ENCODE results near the gene P2RY14. TPM values are rescaled to one million over a fixed set of nuclear protein-coding genes. Genes with fewer than 3 reads are reported as not detected.

Gene P2RY14
- total RNA-seq, 1 experiment from 2014 or later: not detected

DNA sequence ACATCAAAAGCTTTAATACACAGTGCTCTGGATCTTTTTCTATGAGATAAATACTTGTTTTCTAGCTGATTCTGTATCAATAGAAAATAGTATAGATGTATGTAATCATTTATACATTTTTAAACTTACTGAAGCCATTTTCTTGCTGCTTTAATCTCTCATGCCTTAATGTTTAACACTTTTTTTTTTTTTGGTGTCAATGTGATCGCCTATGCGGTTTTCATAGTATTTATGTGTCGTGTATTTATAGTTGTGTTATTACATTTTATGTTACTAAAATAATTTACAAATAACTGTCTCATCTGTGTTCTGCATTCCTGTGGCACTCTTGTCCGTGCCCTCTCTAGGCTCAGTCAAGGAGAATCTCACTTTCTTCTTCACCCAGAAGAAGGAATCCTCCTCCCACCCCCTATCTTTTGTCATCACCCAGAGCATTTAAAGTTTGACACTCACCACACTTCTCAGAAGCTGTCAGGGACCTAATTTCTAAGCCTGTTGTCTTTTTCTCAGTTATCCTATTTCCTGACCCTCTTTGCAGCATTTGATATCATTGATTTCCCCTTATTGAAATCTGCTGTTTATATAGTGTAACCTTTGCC is 54.0 kb downstream of the P2RY14 start:
- ChIA-PET CTCF (no interaction called here), POLR2A (no interaction called here)
- no peaks in the 10 kb centered on the region; the same call in 1 of the 2 replicates for H3K27me3 Mint-ChIP-seq (ENCODE audit: low read depth)
- H3K27ac Mint-ChIP-seq: no peak overlapping the region
- H3K36me3 Mint-ChIP-seq: peaks cover 37% of the 10 kb centered on the region
- ATAC-seq: no peak
- peaks cover 33% of the 10 kb centered on the region for H3K9me3 Mint-ChIP-seq
- peaks cover 13% of the 10 kb centered on the region for H3K4me1 Mint-ChIP-seq
- TF ChIP-seq, protein P1, sequence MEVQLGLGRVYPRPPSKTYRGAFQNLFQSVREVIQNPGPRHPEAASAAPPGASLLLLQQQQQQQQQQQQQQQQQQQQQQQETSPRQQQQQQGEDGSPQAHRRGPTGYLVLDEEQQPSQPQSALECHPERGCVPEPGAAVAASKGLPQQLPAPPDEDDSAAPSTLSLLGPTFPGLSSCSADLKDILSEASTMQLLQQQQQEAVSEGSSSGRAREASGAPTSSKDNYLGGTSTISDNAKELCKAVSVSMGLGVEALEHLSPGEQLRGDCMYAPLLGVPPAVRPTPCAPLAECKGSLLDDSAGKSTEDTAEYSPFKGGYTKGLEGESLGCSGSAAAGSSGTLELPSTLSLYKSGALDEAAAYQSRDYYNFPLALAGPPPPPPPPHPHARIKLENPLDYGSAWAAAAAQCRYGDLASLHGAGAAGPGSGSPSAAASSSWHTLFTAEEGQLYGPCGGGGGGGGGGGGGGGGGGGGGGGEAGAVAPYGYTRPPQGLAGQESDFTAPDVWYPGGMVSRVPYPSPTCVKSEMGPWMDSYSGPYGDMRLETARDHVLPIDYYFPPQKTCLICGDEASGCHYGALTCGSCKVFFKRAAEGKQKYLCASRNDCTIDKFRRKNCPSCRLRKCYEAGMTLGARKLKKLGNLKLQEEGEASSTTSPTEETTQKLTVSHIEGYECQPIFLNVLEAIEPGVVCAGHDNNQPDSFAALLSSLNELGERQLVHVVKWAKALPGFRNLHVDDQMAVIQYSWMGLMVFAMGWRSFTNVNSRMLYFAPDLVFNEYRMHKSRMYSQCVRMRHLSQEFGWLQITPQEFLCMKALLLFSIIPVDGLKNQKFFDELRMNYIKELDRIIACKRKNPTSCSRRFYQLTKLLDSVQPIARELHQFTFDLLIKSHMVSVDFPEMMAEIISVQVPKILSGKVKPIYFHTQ (CRISPR knock-in tag; IDR thresholded peaks at IDR 0.05): no peak
- no peak for TF ChIP-seq CDX4 (CRISPR knock-in tag; IDR thresholded peaks at IDR 0.05; ENCODE audit: borderline replicate concordance)
- TF ChIP-seq, protein P2, sequence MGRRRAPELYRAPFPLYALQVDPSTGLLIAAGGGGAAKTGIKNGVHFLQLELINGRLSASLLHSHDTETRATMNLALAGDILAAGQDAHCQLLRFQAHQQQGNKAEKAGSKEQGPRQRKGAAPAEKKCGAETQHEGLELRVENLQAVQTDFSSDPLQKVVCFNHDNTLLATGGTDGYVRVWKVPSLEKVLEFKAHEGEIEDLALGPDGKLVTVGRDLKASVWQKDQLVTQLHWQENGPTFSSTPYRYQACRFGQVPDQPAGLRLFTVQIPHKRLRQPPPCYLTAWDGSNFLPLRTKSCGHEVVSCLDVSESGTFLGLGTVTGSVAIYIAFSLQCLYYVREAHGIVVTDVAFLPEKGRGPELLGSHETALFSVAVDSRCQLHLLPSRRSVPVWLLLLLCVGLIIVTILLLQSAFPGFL (CRISPR knock-in tag; IDR thresholded peaks at IDR 0.05; ENCODE audit: borderline replicate concordance): no peak
- TF ChIP-seq, protein P3, sequence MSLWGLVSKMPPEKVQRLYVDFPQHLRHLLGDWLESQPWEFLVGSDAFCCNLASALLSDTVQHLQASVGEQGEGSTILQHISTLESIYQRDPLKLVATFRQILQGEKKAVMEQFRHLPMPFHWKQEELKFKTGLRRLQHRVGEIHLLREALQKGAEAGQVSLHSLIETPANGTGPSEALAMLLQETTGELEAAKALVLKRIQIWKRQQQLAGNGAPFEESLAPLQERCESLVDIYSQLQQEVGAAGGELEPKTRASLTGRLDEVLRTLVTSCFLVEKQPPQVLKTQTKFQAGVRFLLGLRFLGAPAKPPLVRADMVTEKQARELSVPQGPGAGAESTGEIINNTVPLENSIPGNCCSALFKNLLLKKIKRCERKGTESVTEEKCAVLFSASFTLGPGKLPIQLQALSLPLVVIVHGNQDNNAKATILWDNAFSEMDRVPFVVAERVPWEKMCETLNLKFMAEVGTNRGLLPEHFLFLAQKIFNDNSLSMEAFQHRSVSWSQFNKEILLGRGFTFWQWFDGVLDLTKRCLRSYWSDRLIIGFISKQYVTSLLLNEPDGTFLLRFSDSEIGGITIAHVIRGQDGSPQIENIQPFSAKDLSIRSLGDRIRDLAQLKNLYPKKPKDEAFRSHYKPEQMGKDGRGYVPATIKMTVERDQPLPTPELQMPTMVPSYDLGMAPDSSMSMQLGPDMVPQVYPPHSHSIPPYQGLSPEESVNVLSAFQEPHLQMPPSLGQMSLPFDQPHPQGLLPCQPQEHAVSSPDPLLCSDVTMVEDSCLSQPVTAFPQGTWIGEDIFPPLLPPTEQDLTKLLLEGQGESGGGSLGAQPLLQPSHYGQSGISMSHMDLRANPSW (CRISPR knock-in tag; conservative IDR thresholded peaks at IDR 0.05; ENCODE audit: low read depth): no peak
- TF ChIP-seq NR2C2 (CRISPR knock-in tag; IDR thresholded peaks at IDR 0.05): no peak
- TF ChIP-seq, protein P4, sequence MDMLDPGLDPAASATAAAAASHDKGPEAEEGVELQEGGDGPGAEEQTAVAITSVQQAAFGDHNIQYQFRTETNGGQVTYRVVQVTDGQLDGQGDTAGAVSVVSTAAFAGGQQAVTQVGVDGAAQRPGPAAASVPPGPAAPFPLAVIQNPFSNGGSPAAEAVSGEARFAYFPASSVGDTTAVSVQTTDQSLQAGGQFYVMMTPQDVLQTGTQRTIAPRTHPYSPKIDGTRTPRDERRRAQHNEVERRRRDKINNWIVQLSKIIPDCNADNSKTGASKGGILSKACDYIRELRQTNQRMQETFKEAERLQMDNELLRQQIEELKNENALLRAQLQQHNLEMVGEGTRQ (CRISPR knock-in tag; IDR thresholded peaks at IDR 0.05): no peak
- no peak for TF ChIP-seq ATF6 (CRISPR knock-in tag; IDR thresholded peaks at IDR 0.05)
- no peak for TF ChIP-seq GRHL2 (CRISPR knock-in tag; IDR thresholded peaks at IDR 0.05; ENCODE audit: insufficient replicate concordance, severe bottlenecking)
- no peak for TF ChIP-seq TEAD4 (CRISPR knock-in tag; IDR thresholded peaks at IDR 0.05)
- no peak for TF ChIP-seq NFYB (CRISPR knock-in tag; conservative IDR thresholded peaks at IDR 0.05; ENCODE audit: low read depth)
- no peak overlapping the region for H3K4me3 Mint-ChIP-seq
- no peak for DNase-seq (ENCODE audit: low spot score)

GRCh38 chr3:151219056-151219455 is 59.3 kb downstream of the P2RY14 start:
- peaks cover 38% of the 10 kb centered on the region for H3K36me3 Mint-ChIP-seq
- POLR2A ChIA-PET: no interaction called here
- peaks cover 14% of the 10 kb centered on the region for H3K4me1 Mint-ChIP-seq
- no peak for DNase-seq (ENCODE audit: low spot score)
- no peak for TF ChIP-seq MXD4 (CRISPR knock-in tag; IDR thresholded peaks at IDR 0.05; ENCODE audit: borderline replicate concordance)
- TF ChIP-seq ZNF263 (CRISPR knock-in tag; IDR thresholded peaks at IDR 0.05; ENCODE audit: low read depth): no peak
- no peak for TF ChIP-seq HMGXB4 (CRISPR knock-in tag; IDR thresholded peaks at IDR 0.05)
- no peak for TF ChIP-seq CDX4 (CRISPR knock-in tag; IDR thresholded peaks at IDR 0.05; ENCODE audit: borderline replicate concordance)
- no peak for TF ChIP-seq GABPB1 (CRISPR knock-in tag; IDR thresholded peaks at IDR 0.05)
- H3K4me3 Mint-ChIP-seq: no peak overlapping the region
- no peak for ATAC-seq
- H3K9me3 Mint-ChIP-seq: peaks cover 33% of the 10 kb centered on the region
- H3K27me3 Mint-ChIP-seq (ENCODE audit: low read depth): no peaks in the 10 kb centered on the region; the same call in 1 of the 2 replicates
- no peak overlapping the region for H3K27ac Mint-ChIP-seq
- CTCF ChIA-PET: interaction anchor here (1.2 kb wide), 1 partner anchor 51 kb away, joined by 4 read pairs; no protein-coding TSS in a partner anchor
